ENCODE data around the gene RIPOR2.

- TF ChIP-seq CTCF (IDR thresholded peaks at IDR 0.05) (no peak), EP300 (IDR thresholded peaks at IDR 0.05; ENCODE audit: low read depth) (no peak), POLR2AphosphoS5 (IDR thresholded peaks at IDR 0.05) (no peak), POLR2A (IDR thresholded peaks at IDR 0.05) (no peak)
Observed at GRCh38 chr6:24961852-24962251, 26.1 kb upstream of the RIPOR2 start.

All from transverse colon (tissue), 4 donors.